ENCODE results near the gene DROSHA. TPM values are rescaled to one million over a fixed set of nuclear protein-coding genes. Genes with fewer than 3 reads are reported as not detected.

Gene DROSHA
- 28.2 and 32.5 TPM in 2 replicates for total RNA-seq

DNA sequence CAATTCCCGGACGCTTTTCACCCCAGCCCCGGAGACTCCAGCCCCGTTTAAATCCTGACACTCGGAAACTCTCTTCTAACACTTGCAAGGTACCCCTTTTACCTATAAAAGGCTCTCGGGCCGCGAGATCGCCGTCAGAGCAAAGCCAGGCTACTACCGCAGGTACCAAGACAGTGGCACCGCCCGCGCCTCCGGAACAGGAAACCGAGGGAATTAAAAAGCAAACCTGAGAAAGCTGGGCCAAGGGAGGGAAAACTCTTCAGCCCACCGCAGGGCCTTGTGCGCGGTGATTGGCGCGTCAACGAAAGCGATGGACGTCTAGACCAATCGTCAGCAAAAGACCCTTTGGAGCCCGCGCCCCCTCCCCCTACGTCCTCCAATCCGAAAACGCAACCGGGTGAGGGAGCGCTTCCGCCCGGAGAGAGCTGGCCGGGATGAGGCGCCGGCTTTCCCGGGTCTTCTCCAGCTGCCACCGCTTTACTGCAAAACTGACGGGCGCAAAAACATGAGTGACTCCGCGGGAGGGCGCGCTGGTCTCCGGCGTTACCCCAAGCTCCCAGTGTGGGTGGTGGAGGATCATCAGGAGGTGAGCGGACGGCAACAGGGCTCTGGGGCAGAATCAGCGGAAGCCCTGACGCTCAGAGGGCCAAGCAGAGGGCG, at the start of gene DROSHA, which contains the start of gene C5orf22:
Gene DROSHA, minus strand, starts transcription at position 206 of the 660 bp plus-strand sequence. CDS start 3,034 bp downstream, outside the sequence.
Gene C5orf22, plus strand, starts transcription at position 414 of the 660 bp plus-strand sequence. Its CDS starts 92 bp downstream, at position 506.

Other genes with a start within 250 kb of the DROSHA start
- gene C5orf22, start 208 bp upstream of the DROSHA start, total RNA-seq = 12.1 and 17.8 TPM in 2 replicates
- 4.7 and 5.9 TPM in 2 replicates for gene PDZD2, start 107.0 kb upstream of the DROSHA start, total RNA-seq

All from airway epithelial cell (primary cell).